K562 (cell line): ENCODE results near the gene TCIRG1. TPM values are rescaled to one million over a fixed set of nuclear protein-coding genes. Genes with fewer than 3 reads are reported as not detected.

Source experiments
- FOS ChIP-seq: IDR thresholded peaks from 3 replicates; pipeline ENCODE4 v1.6.1; 2011; ENCODE audit not compliant: insufficient read length; ENCODE audit errors: extremely low read depth
- GABPB1 ChIP-seq: sonication (generic); formaldehyde crosslinking; IDR thresholded peaks from 2 replicates; pipeline ENCODE4 v1.8.0; 2022; ENCODE audit warnings: mild to moderate bottlenecking, missing genetic modification reagents
- JUND ChIP-seq, 2 experiments: IDR thresholded peaks; 2 replicates in 1 of 2; 3 replicates in 1 of 2; pipeline ENCODE4 v1.6.1; 2011; ENCODE audit warnings: borderline replicate concordance in 2 of 2, low read depth in 2 of 2, low read length in 2 of 2, improper control_type of control experiment in 1 of 2, missing biosample characterization in 1 of 2, missing genetic modification characterization in 1 of 2, missing genetic modification reagents in 1 of 2
- NCOA1 ChIP-seq: fragments of 450-650 bp; IDR thresholded peaks from 2 replicates; pipeline ENCODE4 v1.6.1; 2016; ENCODE audit warnings: low read depth
- NEUROD1 ChIP-seq: fragments of 150-350 bp; IDR thresholded peaks from 2 replicates; pipeline ENCODE4 v1.6.1; 2014; ENCODE audit warnings: borderline replicate concordance, low read length, low read depth; ENCODE audit not compliant: partially characterized antibody
- NONO ChIP-seq, 2 experiments: fragments of 200-400 bp in 1 of 2; fragments of 450-650 bp in 1 of 2; formaldehyde crosslinking in 1 of 2; IDR thresholded peaks; 2 replicates each; pipeline ENCODE4 v1.6.1; 2017; ENCODE audit warnings: low read depth in 2 of 2, mild to moderate bottlenecking in 2 of 2, moderate library complexity in 2 of 2, low read length in 1 of 2
- PHTF2 ChIP-seq: fragments of 250-450 bp; sonication (Bioruptor Pico); IDR thresholded peaks from 2 replicates; pipeline ENCODE4 v1.5.0; 2021; ENCODE audit warnings: mild to moderate bottlenecking
- PTTG1 ChIP-seq: fragments of 450-650 bp; IDR thresholded peaks from 2 replicates; pipeline ENCODE4 v1.6.1; 2016; ENCODE audit warnings: low read depth, mild to moderate bottlenecking, missing genetic modification characterization, missing compliant biosample characterization
- RB1 ChIP-seq: fragments of 450-650 bp; IDR thresholded peaks from 2 replicates; pipeline ENCODE4 v1.6.1; 2017; ENCODE audit warnings: low read depth, mild to moderate bottlenecking
- RBM17 ChIP-seq: fragments of 200-400 bp; formaldehyde crosslinking; IDR thresholded peaks from 2 replicates; pipeline ENCODE4 v1.6.1; 2017; ENCODE audit warnings: low read depth, mild to moderate bottlenecking, low read length, borderline replicate concordance
- TRIM28 ChIP-seq: fragments of 450-650 bp; IDR thresholded peaks from 2 replicates; pipeline ENCODE4 v1.6.1; 2017
- XRCC4 ChIP-seq: IDR thresholded peaks from one replicate; pipeline ENCODE4 v1.6.1; 2011; ENCODE audit not compliant: insufficient read depth, insufficient read length; ENCODE audit errors: extremely low read depth
- ZC3H8 ChIP-seq: fragments of 450-650 bp; IDR thresholded peaks from 2 replicates; pipeline ENCODE4 v1.6.1; 2017
- ZNF175 ChIP-seq: fragments of 200-800 bp; sonication (Bioruptor generic); IDR thresholded peaks from 2 replicates; pipeline ENCODE4 v1.6.1; 2016; ENCODE audit warnings: low read depth, mild to moderate bottlenecking, missing genetic modification characterization, missing compliant biosample characterization
- polyA plus RNA-seq, 8 experiments: library from polyadenylated mRNA; depleted of rRNA in 4 of 8; stranded (reverse) in 5 of 8; unstranded in 3 of 8; fragments of >200 nt; fragmentation: Nextera tagmentation in 2 of 8; fragmentation: Illumina TruSeq in 1 of 8; extraction: Ambion mirVana in 2 of 8; extraction: Trizol in 1 of 8; gene quantifications; 2 replicates each; pipeline versions ENCODE4 v1.2.1 to v1.2.3, GENCODE V29; 2011 to 2014; ENCODE audit warnings: inconsistent platforms in 1 of 8, missing spikeins in 1 of 8
- total RNA-seq, 7 experiments: library from RNA; depleted of rRNA in 6 of 7; stranded (reverse); fragments of >200 nt in 6 of 7; fragmentation: Illumina TruSeq in 2 of 7; extraction: Trizol in 2 of 7; gene quantifications; 2 replicates each; pipeline versions ENCODE4 v1.2.1 to v1.2.3, GENCODE V29; 2011 to 2021; ENCODE audit warnings: low replicate concordance in 1 of 7
- TF ChIP-seq, protein P1 (sequence below): sonication (generic); formaldehyde crosslinking; IDR thresholded peaks from 2 replicates; pipeline ENCODE4 v1.9.0; 2022; ENCODE audit warnings: mild to moderate bottlenecking, missing genetic modification reagents
- TF ChIP-seq, protein P2 (sequence below): fragments of 250-450 bp; sonication (Bioruptor Pico); IDR thresholded peaks from 2 replicates; pipeline ENCODE4 v1.9.0; 2021; ENCODE audit warnings: mild to moderate bottlenecking, inconsistent platforms
- TF ChIP-seq, protein P3 (sequence below): fragments of 250-450 bp; sonication (Bioruptor Pico); IDR thresholded peaks from 2 replicates; pipeline ENCODE4 v1.9.0; 2021; ENCODE audit warnings: mild to moderate bottlenecking
- TF ChIP-seq, protein P4 (sequence below): sonication (generic); formaldehyde crosslinking; IDR thresholded peaks from 2 replicates; pipeline ENCODE4 v1.8.1; 2023; ENCODE audit warnings: missing genetic modification reagents, mild to moderate bottlenecking, borderline replicate concordance

The TCIRG1 gene
- total and polyA plus RNA-seq, 9 of the 15 experiments (the other 6 are each of a cell fraction or from before 2014, with no cell fraction given), result 0.49 to 143 (median 24.4) TPM

DNA sequence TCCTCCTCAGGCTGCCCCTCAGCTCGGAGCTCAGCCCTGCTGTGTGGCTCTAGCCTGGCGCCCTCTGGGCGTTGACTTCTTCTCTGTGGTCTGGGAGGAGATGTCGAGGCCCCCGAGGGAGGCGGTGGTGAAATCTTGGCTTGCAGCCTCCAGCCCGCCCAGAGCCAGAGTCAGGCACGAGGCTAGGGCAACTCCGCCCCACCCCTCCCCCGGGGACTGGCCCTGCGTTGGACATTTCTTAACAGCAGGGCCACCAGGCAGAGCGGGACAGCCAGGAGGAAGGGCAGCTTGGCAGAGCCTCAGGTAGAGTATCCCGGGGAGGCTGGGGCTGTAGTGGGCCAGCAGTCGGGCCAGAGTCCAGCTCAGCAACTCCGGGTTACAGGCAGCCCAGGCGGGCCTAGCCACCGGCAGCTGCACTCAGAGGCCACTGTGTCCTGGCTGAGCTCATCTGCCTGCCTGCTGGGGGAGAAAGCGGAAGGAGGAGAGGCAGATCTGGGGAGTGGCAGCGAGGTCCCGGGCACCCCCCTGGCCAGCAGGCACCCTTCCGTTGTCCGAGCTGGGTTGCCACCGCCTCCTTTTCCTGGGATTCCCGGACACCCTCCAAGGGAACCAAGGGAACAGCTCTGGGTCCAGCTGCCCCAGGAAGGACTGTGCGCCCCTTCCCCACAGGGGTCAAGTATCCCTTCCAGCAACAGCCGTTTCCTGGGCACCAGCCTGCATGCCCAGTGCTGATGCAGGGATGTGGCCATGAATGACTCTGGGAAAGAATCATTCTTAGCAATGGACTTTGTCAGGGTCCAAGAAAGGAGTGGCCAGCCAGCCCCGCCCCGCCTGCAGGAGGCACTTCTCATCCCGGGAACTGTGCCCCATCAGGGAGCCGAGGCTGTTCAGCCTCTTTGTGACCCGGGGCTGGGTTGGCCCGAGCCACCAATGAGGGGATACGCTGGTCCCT is 28.5 kb upstream of the TCIRG1 start, which contains the start of gene ALDH3B1 (continued):
- TF ChIP-seq, protein P1, sequence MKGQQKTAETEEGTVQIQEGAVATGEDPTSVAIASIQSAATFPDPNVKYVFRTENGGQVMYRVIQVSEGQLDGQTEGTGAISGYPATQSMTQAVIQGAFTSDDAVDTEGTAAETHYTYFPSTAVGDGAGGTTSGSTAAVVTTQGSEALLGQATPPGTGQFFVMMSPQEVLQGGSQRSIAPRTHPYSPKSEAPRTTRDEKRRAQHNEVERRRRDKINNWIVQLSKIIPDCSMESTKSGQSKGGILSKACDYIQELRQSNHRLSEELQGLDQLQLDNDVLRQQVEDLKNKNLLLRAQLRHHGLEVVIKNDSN (CRISPR knock-in tag), result no peak
- TF ChIP-seq RB1 (peak; percentile 51; the same call in 1 of the 2 replicates), ZC3H8 (no peak), TRIM28 (no peak), PHTF2 (CRISPR knock-in tag) (no peak), GABPB1 (CRISPR knock-in tag) (peak; percentile 47; the same call in 1 of the 2 replicates), RBM17 (no peak), NCOA1 (no peak), ZNF175 (no peak), JUND (IDR thresholded peaks at IDR 0.05; ENCODE audit: borderline replicate concordance, low read depth, low read length) (no peak), JUND (tag; IDR thresholded peaks at IDR 0.05; ENCODE audit: borderline replicate concordance, low read depth, low read length) (no peak), NEUROD1 (no peak), PTTG1 (no peak), FOS (no peak), NONO (IDR thresholded peaks at IDR 0.05; ENCODE audit: low read depth in 2 of 2, low read length in 1 of 2) (0 out of 4 replicates have a peak, but pooled peaks of 1 of the 2 experiments have one; percentile 26), XRCC4 (no peak)
- TF ChIP-seq, protein P2, sequence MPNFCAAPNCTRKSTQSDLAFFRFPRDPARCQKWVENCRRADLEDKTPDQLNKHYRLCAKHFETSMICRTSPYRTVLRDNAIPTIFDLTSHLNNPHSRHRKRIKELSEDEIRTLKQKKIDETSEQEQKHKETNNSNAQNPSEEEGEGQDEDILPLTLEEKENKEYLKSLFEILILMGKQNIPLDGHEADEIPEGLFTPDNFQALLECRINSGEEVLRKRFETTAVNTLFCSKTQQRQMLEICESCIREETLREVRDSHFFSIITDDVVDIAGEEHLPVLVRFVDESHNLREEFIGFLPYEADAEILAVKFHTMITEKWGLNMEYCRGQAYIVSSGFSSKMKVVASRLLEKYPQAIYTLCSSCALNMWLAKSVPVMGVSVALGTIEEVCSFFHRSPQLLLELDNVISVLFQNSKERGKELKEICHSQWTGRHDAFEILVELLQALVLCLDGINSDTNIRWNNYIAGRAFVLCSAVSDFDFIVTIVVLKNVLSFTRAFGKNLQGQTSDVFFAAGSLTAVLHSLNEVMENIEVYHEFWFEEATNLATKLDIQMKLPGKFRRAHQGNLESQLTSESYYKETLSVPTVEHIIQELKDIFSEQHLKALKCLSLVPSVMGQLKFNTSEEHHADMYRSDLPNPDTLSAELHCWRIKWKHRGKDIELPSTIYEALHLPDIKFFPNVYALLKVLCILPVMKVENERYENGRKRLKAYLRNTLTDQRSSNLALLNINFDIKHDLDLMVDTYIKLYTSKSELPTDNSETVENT, result no peak
- TF ChIP-seq, protein P3, sequence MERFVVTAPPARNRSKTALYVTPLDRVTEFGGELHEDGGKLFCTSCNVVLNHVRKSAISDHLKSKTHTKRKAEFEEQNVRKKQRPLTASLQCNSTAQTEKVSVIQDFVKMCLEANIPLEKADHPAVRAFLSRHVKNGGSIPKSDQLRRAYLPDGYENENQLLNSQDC (CRISPR knock-in tag), result no peak
- TF ChIP-seq, protein P4, sequence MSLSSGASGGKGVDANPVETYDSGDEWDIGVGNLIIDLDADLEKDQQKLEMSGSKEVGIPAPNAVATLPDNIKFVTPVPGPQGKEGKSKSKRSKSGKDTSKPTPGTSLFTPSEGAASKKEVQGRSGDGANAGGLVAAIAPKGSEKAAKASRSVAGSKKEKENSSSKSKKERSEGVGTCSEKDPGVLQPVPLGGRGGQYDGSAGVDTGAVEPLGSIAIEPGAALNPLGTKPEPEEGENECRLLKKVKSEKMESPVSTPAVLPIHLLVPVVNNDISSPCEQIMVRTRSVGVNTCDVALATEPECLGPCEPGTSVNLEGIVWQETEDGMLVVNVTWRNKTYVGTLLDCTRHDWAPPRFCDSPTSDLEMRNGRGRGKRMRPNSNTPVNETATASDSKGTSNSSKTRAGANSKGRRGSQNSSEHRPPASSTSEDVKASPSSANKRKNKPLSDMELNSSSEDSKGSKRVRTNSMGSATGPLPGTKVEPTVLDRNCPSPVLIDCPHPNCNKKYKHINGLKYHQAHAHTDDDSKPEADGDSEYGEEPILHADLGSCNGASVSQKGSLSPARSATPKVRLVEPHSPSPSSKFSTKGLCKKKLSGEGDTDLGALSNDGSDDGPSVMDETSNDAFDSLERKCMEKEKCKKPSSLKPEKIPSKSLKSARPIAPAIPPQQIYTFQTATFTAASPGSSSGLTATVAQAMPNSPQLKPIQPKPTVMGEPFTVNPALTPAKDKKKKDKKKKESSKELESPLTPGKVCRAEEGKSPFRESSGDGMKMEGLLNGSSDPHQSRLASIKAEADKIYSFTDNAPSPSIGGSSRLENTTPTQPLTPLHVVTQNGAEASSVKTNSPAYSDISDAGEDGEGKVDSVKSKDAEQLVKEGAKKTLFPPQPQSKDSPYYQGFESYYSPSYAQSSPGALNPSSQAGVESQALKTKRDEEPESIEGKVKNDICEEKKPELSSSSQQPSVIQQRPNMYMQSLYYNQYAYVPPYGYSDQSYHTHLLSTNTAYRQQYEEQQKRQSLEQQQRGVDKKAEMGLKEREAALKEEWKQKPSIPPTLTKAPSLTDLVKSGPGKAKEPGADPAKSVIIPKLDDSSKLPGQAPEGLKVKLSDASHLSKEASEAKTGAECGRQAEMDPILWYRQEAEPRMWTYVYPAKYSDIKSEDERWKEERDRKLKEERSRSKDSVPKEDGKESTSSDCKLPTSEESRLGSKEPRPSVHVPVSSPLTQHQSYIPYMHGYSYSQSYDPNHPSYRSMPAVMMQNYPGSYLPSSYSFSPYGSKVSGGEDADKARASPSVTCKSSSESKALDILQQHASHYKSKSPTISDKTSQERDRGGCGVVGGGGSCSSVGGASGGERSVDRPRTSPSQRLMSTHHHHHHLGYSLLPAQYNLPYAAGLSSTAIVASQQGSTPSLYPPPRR (CRISPR knock-in tag), result no peak
